ENCODE measurements around the gene ADCY9. TPM values are rescaled to one million over a fixed set of nuclear protein-coding genes. Genes with fewer than 3 reads are reported as not detected.

The ADCY9 gene
- polyA plus RNA-seq, 2 of the 4 experiments (the other 2 are of a cell fraction): 6.2 to 7.6 TPM

DNA sequence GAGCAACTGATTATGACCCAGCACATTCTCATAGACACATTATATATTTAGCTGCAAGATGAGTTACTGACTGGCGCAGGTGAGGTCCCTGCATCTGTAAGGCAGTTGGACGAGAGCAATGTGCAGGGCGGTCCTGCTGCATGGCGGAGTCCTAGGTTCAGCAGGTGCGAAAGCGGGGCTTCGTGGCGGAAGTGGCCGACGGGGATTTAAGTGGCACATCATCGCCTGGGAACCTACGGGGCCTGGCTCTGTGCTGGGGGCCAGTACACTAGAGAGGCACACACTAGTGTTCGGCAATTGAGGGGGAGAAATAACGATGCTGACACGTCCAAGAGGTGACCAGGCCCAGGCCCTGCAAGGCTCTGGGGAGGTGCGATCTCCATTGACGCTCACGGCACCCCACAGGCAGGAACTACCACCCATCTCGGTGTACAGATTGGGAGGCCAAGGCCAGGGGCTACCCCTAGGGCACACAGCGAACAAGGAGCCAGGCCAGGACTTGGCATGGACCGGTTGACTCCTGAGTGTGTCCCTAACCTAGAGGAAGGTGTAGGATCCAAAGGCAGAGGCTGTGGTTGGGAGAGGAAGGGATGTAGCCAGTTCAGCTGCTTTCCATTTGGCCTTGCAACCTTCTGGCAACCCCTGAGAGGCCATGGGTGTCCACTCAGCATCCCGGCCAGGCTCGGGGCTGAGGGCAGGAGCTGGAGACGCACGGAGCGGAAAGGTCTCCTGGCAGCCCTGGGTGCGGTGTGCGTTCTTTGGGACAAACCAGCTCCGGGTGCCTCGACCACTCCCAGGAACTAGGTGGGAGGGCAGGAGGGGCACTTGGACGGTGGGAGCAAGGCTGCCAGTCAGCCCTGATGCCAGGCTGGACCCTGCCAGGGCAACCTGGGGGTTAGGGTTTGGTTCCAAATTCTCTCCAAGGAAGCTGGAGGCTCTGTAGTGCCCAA is 131.9 kb downstream of the ADCY9 start:
- ATAC-seq (no peak), DNase-seq (ENCODE audit: low read depth in 1 of 2, low spot score in 1 of 2) (no peak), FAIRE-seq (no peak)
- no peak for TF ChIP-seq NFE2L2 (conservative IDR thresholded peaks at IDR 0.05; ENCODE audit: low read length)
- TF ChIP-seq CHD2 (IDR thresholded peaks at IDR 0.05; ENCODE audit: low read length, partially characterized antibody): no peak
- TF ChIP-seq, protein P1, sequence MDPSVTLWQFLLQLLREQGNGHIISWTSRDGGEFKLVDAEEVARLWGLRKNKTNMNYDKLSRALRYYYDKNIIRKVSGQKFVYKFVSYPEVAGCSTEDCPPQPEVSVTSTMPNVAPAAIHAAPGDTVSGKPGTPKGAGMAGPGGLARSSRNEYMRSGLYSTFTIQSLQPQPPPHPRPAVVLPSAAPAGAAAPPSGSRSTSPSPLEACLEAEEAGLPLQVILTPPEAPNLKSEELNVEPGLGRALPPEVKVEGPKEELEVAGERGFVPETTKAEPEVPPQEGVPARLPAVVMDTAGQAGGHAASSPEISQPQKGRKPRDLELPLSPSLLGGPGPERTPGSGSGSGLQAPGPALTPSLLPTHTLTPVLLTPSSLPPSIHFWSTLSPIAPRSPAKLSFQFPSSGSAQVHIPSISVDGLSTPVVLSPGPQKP (IDR thresholded peaks at IDR 0.05; ENCODE audit: low read depth, low read length): no peak
- TF ChIP-seq MAZ (IDR thresholded peaks at IDR 0.05; ENCODE audit: borderline replicate concordance, low read depth, low read length): no peak
- TF ChIP-seq ZC3H11A (IDR thresholded peaks at IDR 0.05): no peak
- TF ChIP-seq, protein P2, sequence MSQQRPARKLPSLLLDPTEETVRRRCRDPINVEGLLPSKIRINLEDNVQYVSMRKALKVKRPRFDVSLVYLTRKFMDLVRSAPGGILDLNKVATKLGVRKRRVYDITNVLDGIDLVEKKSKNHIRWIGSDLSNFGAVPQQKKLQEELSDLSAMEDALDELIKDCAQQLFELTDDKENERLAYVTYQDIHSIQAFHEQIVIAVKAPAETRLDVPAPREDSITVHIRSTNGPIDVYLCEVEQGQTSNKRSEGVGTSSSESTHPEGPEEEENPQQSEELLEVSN (IDR thresholded peaks at IDR 0.05; ENCODE audit: borderline replicate concordance, low read depth): no peak
- no peak for TF ChIP-seq EHMT2 (IDR thresholded peaks at IDR 0.05; ENCODE audit: low read depth)
- TF ChIP-seq HEYL (CRISPR knock-in tag; IDR thresholded peaks at IDR 0.05): no peak
- TF ChIP-seq NR3C1 (IDR thresholded peaks at IDR 0.05): no peak
- no peak for TF ChIP-seq CBX8 (IDR thresholded peaks at IDR 0.05)
- TF ChIP-seq POLR2A (IDR thresholded peaks at IDR 0.05; ENCODE audit: low read length): no peak
- TF ChIP-seq EHF (CRISPR knock-in tag; IDR thresholded peaks at IDR 0.05): no peak
- TF ChIP-seq, protein P3, sequence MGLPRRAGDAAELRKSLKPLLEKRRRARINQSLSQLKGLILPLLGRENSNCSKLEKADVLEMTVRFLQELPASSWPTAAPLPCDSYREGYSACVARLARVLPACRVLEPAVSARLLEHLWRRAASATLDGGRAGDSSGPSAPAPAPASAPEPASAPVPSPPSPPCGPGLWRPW (IDR thresholded peaks at IDR 0.05): no peak
- TF ChIP-seq, protein P4, sequence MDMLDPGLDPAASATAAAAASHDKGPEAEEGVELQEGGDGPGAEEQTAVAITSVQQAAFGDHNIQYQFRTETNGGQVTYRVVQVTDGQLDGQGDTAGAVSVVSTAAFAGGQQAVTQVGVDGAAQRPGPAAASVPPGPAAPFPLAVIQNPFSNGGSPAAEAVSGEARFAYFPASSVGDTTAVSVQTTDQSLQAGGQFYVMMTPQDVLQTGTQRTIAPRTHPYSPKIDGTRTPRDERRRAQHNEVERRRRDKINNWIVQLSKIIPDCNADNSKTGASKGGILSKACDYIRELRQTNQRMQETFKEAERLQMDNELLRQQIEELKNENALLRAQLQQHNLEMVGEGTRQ (IDR thresholded peaks at IDR 0.05): no peak
- no peak for TF ChIP-seq RNF2 (IDR thresholded peaks at IDR 0.05; ENCODE audit: borderline replicate concordance, low read depth)
- H3K9me3 ChIP-seq: no peaks in the 10 kb centered on the region
- WGBS (ENCODE audit: missing lambda C conversion rate): 94% methylated on average over 31 of the region's 31 CpGs
- H3K4me3 ChIP-seq: no peak overlapping the region
- peaks cover 11% of the 10 kb centered on the region; the same call in 2 of the 3 replicates for H3K4me1 ChIP-seq
- ChIA-PET CTCF (interaction anchor here (0.5 to 5.5 kb wide), 20 partner anchors 7 to 418 kb away, joined by 3 to 83 read pairs (median 4); no protein-coding TSS in a partner anchor), POLR2A (interaction anchor here (0.6 kb wide), 1 partner anchor 70 kb away, joined by 5 read pairs; no protein-coding TSS in a partner anchor)
- no peak overlapping the region for H3K4me2 ChIP-seq
- H3K27ac ChIP-seq: no peak overlapping the region

DNA sequence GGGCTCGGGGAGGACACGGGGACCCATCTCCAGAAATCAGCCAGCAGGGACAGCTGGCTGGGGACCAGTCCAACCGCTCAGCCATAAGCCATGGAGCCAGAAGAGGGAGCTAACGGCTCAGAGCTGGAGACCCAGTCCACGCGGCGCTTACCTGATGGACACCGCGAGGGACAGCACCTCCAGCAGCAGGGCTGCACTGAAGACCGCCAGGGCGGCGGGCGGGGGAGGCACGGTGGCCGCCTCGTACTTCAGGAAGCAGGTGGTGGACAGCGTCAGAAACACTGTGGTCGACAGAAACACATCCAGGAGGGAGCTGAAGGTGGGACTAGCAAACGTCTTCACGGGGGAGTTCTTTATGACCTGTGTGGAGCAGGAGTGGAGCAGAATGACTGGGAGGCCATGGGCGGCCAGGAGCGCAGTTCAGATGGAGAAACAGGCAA is 133.1 kb downstream of the ADCY9 start:
- ATAC-seq: peak; percentile 96 to 98
- H3K4me3 ChIP-seq: no peak overlapping the region
- H3K4me2 ChIP-seq: peak overlapping the region; percentile 81
- ChIA-PET CTCF (interaction anchor here (0.5 to 5.5 kb wide), 75 partner anchors 8 to 1553 kb away, joined by 3 to 83 read pairs (median 5); partner anchors contain the start of genes ADCY9 and SRL), POLR2A (interaction anchor here (1.0 to 1.3 kb wide), 2 partner anchors 201 to 271 kb away, joined by 4 to 16 read pairs; no protein-coding TSS in a partner anchor)
- no peak for FAIRE-seq
- peak; percentile 81 to 93 for DNase-seq (ENCODE audit: low read depth in 1 of 2, low spot score in 1 of 2)
- WGBS (ENCODE audit: missing lambda C conversion rate): 19% methylated on average over 10 of the region's 22 CpGs
- H3K4me1 ChIP-seq: peaks cover 11% of the 10 kb centered on the region; the same call in 2 of the 3 replicates
- H3K27ac ChIP-seq: peak overlapping the region; percentile 46 to 75; a peak in 4 of 6 replicates
- H3K9me3 ChIP-seq: no peaks in the 10 kb centered on the region
- TF ChIP-seq ZFP36 (IDR thresholded peaks at IDR 0.05; ENCODE audit: borderline replicate concordance, partially characterized antibody) (no peak), HOXB13 (CRISPR knock-in tag; IDR thresholded peaks at IDR 0.05; ENCODE audit: low read depth) (no peak), RARB (CRISPR knock-in tag; IDR thresholded peaks at IDR 0.05) (no peak), MYC (IDR thresholded peaks at IDR 0.05; ENCODE audit: borderline replicate concordance, low read length) (peak; percentile 81), GATA3 (IDR thresholded peaks at IDR 0.05; ENCODE audit: borderline replicate concordance) (no peak), MAZ (IDR thresholded peaks at IDR 0.05; ENCODE audit: borderline replicate concordance, low read depth, low read length) (no peak), EP300 (IDR thresholded peaks at IDR 0.05) (no peak), BHLHE40 (IDR thresholded peaks at IDR 0.05; ENCODE audit: low read depth, low read length) (no peak), POLR2AphosphoS2 (conservative IDR thresholded peaks at IDR 0.05; ENCODE audit: low read length) (no peak), KDM5A (IDR thresholded peaks at IDR 0.05) (no peak), ESRRA (IDR thresholded peaks at IDR 0.05; ENCODE audit: borderline replicate concordance, low read length) (no peak), CBX8 (IDR thresholded peaks at IDR 0.05) (no peak)
- TF ChIP-seq, protein P5, sequence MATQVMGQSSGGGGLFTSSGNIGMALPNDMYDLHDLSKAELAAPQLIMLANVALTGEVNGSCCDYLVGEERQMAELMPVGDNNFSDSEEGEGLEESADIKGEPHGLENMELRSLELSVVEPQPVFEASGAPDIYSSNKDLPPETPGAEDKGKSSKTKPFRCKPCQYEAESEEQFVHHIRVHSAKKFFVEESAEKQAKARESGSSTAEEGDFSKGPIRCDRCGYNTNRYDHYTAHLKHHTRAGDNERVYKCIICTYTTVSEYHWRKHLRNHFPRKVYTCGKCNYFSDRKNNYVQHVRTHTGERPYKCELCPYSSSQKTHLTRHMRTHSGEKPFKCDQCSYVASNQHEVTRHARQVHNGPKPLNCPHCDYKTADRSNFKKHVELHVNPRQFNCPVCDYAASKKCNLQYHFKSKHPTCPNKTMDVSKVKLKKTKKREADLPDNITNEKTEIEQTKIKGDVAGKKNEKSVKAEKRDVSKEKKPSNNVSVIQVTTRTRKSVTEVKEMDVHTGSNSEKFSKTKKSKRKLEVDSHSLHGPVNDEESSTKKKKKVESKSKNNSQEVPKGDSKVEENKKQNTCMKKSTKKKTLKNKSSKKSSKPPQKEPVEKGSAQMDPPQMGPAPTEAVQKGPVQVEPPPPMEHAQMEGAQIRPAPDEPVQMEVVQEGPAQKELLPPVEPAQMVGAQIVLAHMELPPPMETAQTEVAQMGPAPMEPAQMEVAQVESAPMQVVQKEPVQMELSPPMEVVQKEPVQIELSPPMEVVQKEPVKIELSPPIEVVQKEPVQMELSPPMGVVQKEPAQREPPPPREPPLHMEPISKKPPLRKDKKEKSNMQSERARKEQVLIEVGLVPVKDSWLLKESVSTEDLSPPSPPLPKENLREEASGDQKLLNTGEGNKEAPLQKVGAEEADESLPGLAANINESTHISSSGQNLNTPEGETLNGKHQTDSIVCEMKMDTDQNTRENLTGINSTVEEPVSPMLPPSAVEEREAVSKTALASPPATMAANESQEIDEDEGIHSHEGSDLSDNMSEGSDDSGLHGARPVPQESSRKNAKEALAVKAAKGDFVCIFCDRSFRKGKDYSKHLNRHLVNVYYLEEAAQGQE (IDR thresholded peaks at IDR 0.05): peak; percentile 32; the same call in 1 of the 2 replicates
- TF ChIP-seq, protein P6, sequence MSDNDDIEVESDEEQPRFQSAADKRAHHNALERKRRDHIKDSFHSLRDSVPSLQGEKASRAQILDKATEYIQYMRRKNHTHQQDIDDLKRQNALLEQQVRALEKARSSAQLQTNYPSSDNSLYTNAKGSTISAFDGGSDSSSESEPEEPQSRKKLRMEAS (IDR thresholded peaks at IDR 0.05): peak; percentile 93

Measured in A549 (cell line).